Naive thymus-derived CD4-positive, alpha-beta T cell (primary cell): ENCODE data around the gene DNAJC3. TPM values are rescaled to one million over a fixed set of nuclear protein-coding genes. Genes with fewer than 3 reads are reported as not detected.
"Not testable (repeated sequence)": the region's sequence is repeated elsewhere in the genome, so short reads cannot be mapped to it uniquely, and the experiment has no call there.

ENCODE experiments used
- ATAC-seq: fragments of 150-1000 bp; cut with Tn5 transposase; 2 replicates; pipeline ENCODE4 v1.10.0; 2021; ENCODE audit warnings: mild to moderate bottlenecking, moderate library complexity
- CTCF ChIA-PET: fragments of 350-600 bp; sonication (Branson Sonifier 250); formaldehyde crosslinking; loops from one replicate; lab custom pipeline; 2021; ENCODE audit warnings: antibody characterized with exemption; lab: Charles Lee
- POLR2A ChIA-PET: fragments of 350-600 bp; sonication (Branson Sonifier 250); formaldehyde crosslinking; loops from one replicate; lab custom pipeline; 2021; ENCODE audit warnings: antibody characterized with exemption, inconsistent platforms; lab: Charles Lee
- DNase-seq, 9 donors: peaks; one replicate each; pipeline versions ENCODE4 v3.0.0 to v3.0.0-alpha.2; 2020 to 2022; ENCODE audit warnings: mixed read lengths in 1 of 9
- H3K27ac ChIP-seq: one replicate; pipeline ENCODE4 v1.7.0; 2013; ENCODE audit warnings: mild to moderate bottlenecking, low read depth, low read length, moderate library complexity
- H3K27me3 ChIP-seq, 2 donors: one replicate each; pipeline ENCODE4 v1.7.0; 2013; ENCODE audit warnings: low read length in 2 of 2, mild to moderate bottlenecking in 2 of 2, moderate library complexity in 2 of 2; ENCODE audit not compliant: control insufficient read depth in 2 of 2, insufficient read depth in 2 of 2
- H3K36me3 ChIP-seq, 3 experiments: 1 replicate in 2 of 3; 2 replicates in 1 of 3; pipeline ENCODE4 v1.7.0; 2013; ENCODE audit warnings: low read length in 3 of 3, mild to moderate bottlenecking in 3 of 3, moderate library complexity in 1 of 3; ENCODE audit not compliant: insufficient read depth in 3 of 3, control insufficient read depth in 2 of 3
- H3K4me1 ChIP-seq, 2 donors: one replicate each; pipeline ENCODE4 v1.7.0; 2013; ENCODE audit warnings: low read length in 2 of 2, mild to moderate bottlenecking in 2 of 2, moderate library complexity in 1 of 2; ENCODE audit not compliant: control insufficient read depth in 2 of 2, insufficient read depth in 2 of 2
- H3K4me3 ChIP-seq: 2 replicates; pipeline ENCODE4 v1.7.0; 2013; ENCODE audit warnings: mild to moderate bottlenecking, low read length
- H3K9me3 ChIP-seq, 3 experiments: 1 replicate in 2 of 3; 2 replicates in 1 of 3; pipeline ENCODE4 v1.7.0; 2013; ENCODE audit warnings: low read length in 3 of 3; ENCODE audit not compliant: control insufficient read depth in 2 of 3
- H3K27ac Mint-ChIP-seq, 9 donors: one replicate each; pipeline ENCODE4 v1.8.0; 2020 to 2022; ENCODE audit warnings: mixed read lengths in 9 of 9, mild to moderate bottlenecking in 8 of 9, moderate library complexity in 5 of 9, inconsistent platforms in 2 of 9
- H3K27me3 Mint-ChIP-seq, 5 donors: one replicate each; pipeline ENCODE4 v1.8.0; 2021 to 2022; ENCODE audit warnings: mixed read lengths in 5 of 5, mild to moderate bottlenecking in 1 of 5
- H3K36me3 Mint-ChIP-seq, 5 donors: one replicate each; pipeline ENCODE4 v1.8.0; 2020 to 2022; ENCODE audit warnings: mixed read lengths in 5 of 5, mild to moderate bottlenecking in 3 of 5, inconsistent platforms in 1 of 5
- H3K4me1 Mint-ChIP-seq, 7 donors: one replicate each; pipeline ENCODE4 v1.8.0; 2020 to 2022; ENCODE audit warnings: mixed read lengths in 7 of 7, mild to moderate bottlenecking in 3 of 7, inconsistent platforms in 1 of 7
- H3K4me3 Mint-ChIP-seq, 10 donors: one replicate each; pipeline ENCODE4 v1.8.0; 2020 to 2022; ENCODE audit warnings: mild to moderate bottlenecking in 10 of 10, mixed read lengths in 10 of 10, moderate library complexity in 6 of 10, inconsistent platforms in 2 of 10
- H3K9me3 Mint-ChIP-seq, 11 donors: one replicate each; pipeline ENCODE4 v1.8.0; 2020 to 2022; ENCODE audit warnings: mixed read lengths in 11 of 11, mild to moderate bottlenecking in 4 of 11, inconsistent platforms in 1 of 11, moderate library complexity in 1 of 11
- intact Hi-C, 2 donors: fragments of 100-400 bp; cut with micrococcal nuclease; formaldehyde crosslinking; loops; one replicate each; pipeline ENCODE4 v1.15.1; 2023
- polyA plus RNA-seq, 2 donors: library from polyadenylated mRNA; unstranded; fragments of 300-500 nt; fragmentation: Illumina TruSeq; gene quantifications; one replicate each; pipeline ENCODE4 v1.2.3, GENCODE V29; 2021
- total RNA-seq, 6 experiments: library from RNA in 5 of 6; stranded (reverse) in 5 of 6; gene quantifications; 1 replicate in 5 of 6; 2 replicates in 1 of 6; pipeline ENCODE4 v1.2.3 and lab custom pipeline; 2021 to 2026

DNAJC3 gene
- total and polyA plus RNA-seq, 7 experiments from 2014 or later = 11.3 to 33.0 (median 22.6) TPM

DNA sequence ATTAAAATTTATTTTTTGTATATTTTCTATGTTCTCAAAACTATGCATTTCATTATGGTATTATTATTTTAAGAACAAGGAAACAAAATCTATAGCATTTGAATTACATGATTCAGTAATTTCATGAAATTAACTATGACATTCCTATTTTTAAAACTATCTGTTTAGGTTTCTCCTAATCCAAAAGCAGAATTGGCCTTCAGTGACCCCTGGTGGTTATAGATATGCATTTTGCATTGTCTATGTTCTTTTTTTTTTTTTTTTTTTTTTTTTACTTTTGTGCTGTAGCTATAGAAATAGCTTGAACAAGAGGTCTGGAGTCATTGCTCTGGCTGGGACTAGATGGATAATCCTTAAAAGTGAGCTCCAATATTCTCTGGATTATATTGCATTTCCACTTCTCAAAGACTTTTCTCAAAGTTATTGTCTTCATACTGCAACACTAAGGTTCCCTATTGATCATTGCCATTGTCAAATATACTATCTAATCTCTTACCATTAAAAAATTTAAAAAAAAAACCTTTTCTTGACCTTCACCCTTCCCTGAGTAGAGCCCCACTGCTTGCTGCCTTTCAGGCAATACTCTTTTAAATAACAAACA is 15.9 kb upstream of the DNAJC3 start:
- POLR2A ChIA-PET = no interaction called here
- intact Hi-C loops = loop anchor here (1.0 to 2.0 kb wide), 4 partner anchors 14 to 124 kb away; no protein-coding TSS in a partner anchor
- no peak overlapping the region for H3K4me3 Mint-ChIP-seq

DNA sequence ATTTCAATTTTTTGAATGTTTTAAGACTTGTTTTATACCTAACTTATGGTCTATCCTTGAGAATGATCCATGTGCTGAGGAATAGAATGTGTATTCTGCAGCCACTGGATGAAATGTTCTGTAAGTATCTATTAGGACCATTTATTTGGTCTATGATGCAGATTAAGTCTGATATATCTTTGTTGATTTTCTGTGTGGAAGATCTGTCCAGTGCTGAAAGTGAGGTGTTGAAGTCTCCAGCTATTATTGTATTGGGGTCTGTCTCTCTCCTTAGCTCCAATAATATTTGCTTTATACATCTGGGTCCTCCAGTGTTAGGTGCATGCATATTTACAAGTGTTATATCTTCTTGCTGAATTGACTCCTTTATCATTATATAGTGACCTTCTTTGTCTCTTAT is 9.7 kb upstream of the DNAJC3 start:
- H3K27ac Mint-ChIP-seq, H3K4me1 ChIP-seq, H3K27me3 ChIP-seq, H3K4me3 Mint-ChIP-seq, H3K4me3 ChIP-seq, intact Hi-C loops, H3K27ac ChIP-seq, H3K4me1 Mint-ChIP-seq, DNase-seq, ATAC-seq, H3K36me3 ChIP-seq: not testable (repeated sequence)
- Mint-ChIP-seq H3K9me3 (peaks cover 25 to 89% (median 53%) of the 10 kb centered on the region in 11 donors), H3K36me3 (peaks cover 9 to 29% (median 15%) of the 10 kb centered on the region in 5 donors), H3K27me3 (peaks cover 8 to 51% (median 17%) of the 10 kb centered on the region in 5 donors)
- peaks cover 0 to 36% (median 10%) of the 10 kb centered on the region in 3 experiments for H3K9me3 ChIP-seq
- ChIA-PET CTCF (interaction anchor here (1.3 kb wide), 1 partner anchor 167 kb away, joined by 3 read pairs; no protein-coding TSS in a partner anchor), POLR2A (interaction anchor here (1.5 kb wide), 1 partner anchor 9 kb away, joined by 3 read pairs; no protein-coding TSS in a partner anchor)

More for the DNA sequence above, 15.9 kb upstream of the DNAJC3 start:
- peaks cover 0 to 4% (median 0%) of the 10 kb centered on the region in 3 experiments for H3K9me3 ChIP-seq
- CTCF ChIA-PET = interaction anchor here (0.7 to 1.1 kb wide), 3 partner anchors 33 to 173 kb away, joined by 3 to 4 read pairs (median 3); no protein-coding TSS in a partner anchor
- Mint-ChIP-seq H3K36me3 (peaks cover 0 to 8% (median 5%) of the 10 kb centered on the region in 5 donors), H3K9me3 (peaks cover 7 to 32% (median 19%) of the 10 kb centered on the region in 11 donors), H3K27me3 (peaks cover 21 to 48% (median 27%) of the 10 kb centered on the region in 5 donors), H3K27ac (no peak overlapping the region), H3K4me1 (peaks cover 0 to 2% (median 0%) of the 10 kb centered on the region in 7 donors)
- no peaks in the 10 kb centered on the region for H3K27me3 ChIP-seq
- ATAC-seq (no peak), DNase-seq (peak in 4 of 9 donors; percentile 11 to 18 (median 16))
- H3K4me1 ChIP-seq = no peaks in the 10 kb centered on the region
- H3K36me3 ChIP-seq = no peaks in the 10 kb centered on the region
- H3K4me3 ChIP-seq = no peak overlapping the region
- no peak overlapping the region for H3K27ac ChIP-seq

DNA sequence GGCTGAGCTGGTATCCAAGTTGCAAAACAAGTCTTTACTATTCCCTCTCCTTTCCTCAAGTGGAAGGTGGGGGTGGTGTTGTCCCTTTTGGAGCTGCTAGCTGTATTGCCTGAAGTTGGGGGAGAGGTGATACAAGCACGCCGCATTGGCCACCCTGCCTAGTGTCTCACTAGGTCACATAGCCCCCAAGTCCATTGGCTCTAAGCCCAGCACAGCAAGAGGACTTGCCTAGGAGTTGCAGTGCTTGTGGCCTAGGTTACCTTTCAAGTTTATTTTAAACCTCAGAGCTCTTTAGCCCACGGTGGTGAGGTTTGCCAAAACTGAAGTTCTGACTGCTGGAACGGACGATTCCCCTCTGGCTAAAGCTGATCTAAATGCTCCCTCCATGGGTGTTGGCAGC is 5.3 kb upstream of the DNAJC3 start:
- ATAC-seq (no peak), DNase-seq (no peak)
- Mint-ChIP-seq H3K27ac (no peak overlapping the region), H3K4me3 (no peak overlapping the region), H3K36me3 (peaks cover 14 to 39% (median 24%) of the 10 kb centered on the region in 5 donors), H3K4me1 (peaks cover 14 to 35% (median 30%) of the 10 kb centered on the region in 7 donors), H3K27me3 (peaks cover 0 to 20% (median 0%) of the 10 kb centered on the region in 5 donors), H3K9me3 (peaks cover 15 to 83% (median 42%) of the 10 kb centered on the region in 11 donors)
- ChIA-PET POLR2A (no interaction called here), CTCF (interaction anchor here (0.6 kb wide), 1 partner anchor 481 kb away, joined by 3 read pairs; no protein-coding TSS in a partner anchor)
- peaks cover 8 to 10% of the 10 kb centered on the region in 2 donors for H3K4me1 ChIP-seq
- peaks cover 0 to 34% (median 10%) of the 10 kb centered on the region in 3 experiments for H3K9me3 ChIP-seq
- intact Hi-C loops = no loop called here
- peaks cover 0 to 3% (median 0%) of the 10 kb centered on the region in 3 experiments for H3K36me3 ChIP-seq
- H3K27me3 ChIP-seq = no peaks in the 10 kb centered on the region
- H3K27ac ChIP-seq = no peak overlapping the region
- H3K4me3 ChIP-seq = no peak overlapping the region

DNA sequence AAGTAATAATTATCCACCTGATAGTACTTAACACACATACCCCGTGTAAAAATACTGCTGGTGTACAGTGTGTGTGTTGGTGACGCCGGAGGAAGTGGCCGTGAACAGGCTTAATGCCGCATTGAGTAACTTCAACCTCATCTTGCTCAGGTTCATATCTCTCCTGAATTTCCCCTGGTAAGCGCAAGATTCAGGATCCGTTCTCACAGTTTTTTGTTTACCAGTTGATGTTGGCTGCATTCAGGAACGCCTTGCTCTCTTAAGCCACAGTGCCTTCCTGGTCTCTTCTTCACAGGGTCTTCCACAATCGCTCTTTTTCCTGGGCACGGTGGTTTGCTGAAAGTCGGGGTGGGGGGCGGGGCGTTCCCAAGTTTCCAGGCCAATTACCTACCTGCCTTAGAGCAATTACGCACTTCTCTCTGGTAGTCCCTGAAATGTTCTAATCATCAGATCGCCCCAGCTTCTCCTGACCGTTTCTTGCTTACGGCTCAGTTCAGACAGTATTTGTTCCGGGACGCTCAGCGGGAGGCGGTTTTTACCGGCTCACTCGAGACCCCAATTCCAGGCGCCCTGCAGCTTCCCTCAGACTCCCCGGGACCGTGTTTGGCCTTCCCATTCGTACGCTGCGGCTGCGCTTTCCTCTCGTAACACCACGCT is 706 bp upstream of the DNAJC3 start:
- Histone ChIP-seq H3K27ac (peak overlapping the region; percentile 77), H3K4me1 (peaks cover 25% of the 10 kb centered on the region in 2 donors), H3K4me3 (peak overlapping the region; percentile 88), H3K9me3 (peaks cover 0 to 10% (median 0%) of the 10 kb centered on the region in 3 experiments), H3K27me3 (no peaks in the 10 kb centered on the region), H3K36me3 (peaks cover 0 to 3% (median 0%) of the 10 kb centered on the region in 3 experiments)
- ChIA-PET POLR2A (interaction anchor here (0.7 to 1.3 kb wide), 4 partner anchors 9 to 1757 kb away, joined by 3 to 10 read pairs (median 4); partner anchors contain the start of genes RAP2A and TGDS), CTCF (interaction anchor here (0.6 kb wide), 1 partner anchor 1132 kb away, joined by 4 read pairs; no protein-coding TSS in a partner anchor)
- ATAC-seq (peak; percentile 0), DNase-seq (peak in 7 of 9 donors; percentile 13 to 36 (median 21))
- Mint-ChIP-seq H3K9me3 (peaks cover under 1 to 39% (median 15%) of the 10 kb centered on the region in 11 donors), H3K27me3 (no peaks in the 10 kb centered on the region), H3K36me3 (peaks cover 8 to 27% (median 20%) of the 10 kb centered on the region in 5 donors), H3K4me1 (peaks cover 39 to 71% (median 65%) of the 10 kb centered on the region in 7 donors), H3K4me3 (peak overlapping the region; percentile 84 to 99 (median 95)), H3K27ac (peak overlapping the region; percentile 91 to 98 (median 94))
- intact Hi-C loops = loop anchor here (1.0 to 5.0 kb wide), 13 partner anchors 34 to 1546 kb away; partner anchors contain the start of genes ABCC4 (in 2 of the 2), DZIP1 (in 1 of the 2), GPR180 (in 1 of the 2) and MBNL2 (in 1 of the 2)

DNA sequence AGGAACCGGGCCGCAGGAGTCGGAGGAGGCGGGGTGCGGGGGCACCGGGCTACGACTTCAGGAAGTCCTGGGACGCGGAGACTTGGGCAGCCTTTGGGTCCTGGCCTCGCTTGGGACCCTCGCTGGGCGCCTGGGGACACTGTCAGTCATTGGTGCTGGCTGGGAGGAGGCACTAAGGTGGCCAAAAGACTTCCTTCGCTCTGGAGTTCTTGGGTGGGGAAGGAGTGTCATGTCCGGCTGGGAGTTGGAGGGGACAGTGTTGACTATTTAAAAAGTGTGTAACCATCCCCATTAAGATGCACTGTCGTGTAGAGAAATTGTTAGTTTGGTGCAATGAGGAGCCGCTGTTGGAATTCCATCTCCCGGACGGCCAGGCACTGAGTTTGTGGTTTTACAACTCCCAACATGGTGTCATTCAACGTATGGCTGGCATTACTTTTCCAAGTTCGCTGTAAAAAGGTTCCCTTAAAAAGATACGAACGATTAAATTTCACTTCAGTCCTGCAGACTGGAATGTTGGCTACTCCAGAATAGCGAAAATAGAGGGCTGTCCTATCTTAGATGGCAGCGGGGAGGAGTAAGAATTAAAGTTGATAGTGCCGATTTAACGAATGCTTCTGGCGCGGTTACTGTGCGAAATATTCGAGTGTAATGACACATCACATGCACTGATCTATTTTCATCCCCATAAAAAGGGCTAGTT is 776 bp downstream of the DNAJC3 start:
- H3K4me1 ChIP-seq = peaks cover 25% of the 10 kb centered on the region in 2 donors

More for the DNA sequence above, 776 bp downstream of the DNAJC3 start:
- peak overlapping the region; percentile 76 to 98 (median 88) for H3K27ac Mint-ChIP-seq
- intact Hi-C loops = loop anchor here (1.0 to 5.0 kb wide), 14 partner anchors 10 to 1756 kb away; partner anchors contain the start of genes ABCC4 (in 2 of the 2), DZIP1 (in 1 of the 2) and MBNL2 (in 1 of the 2)
- no peaks in the 10 kb centered on the region for H3K27me3 Mint-ChIP-seq
- H3K9me3 ChIP-seq = peaks cover 0 to 6% (median 0%) of the 10 kb centered on the region in 3 experiments
- no peaks in the 10 kb centered on the region for H3K27me3 ChIP-seq
- H3K36me3 Mint-ChIP-seq = peaks cover 8 to 34% (median 19%) of the 10 kb centered on the region in 5 donors
- peak in 6 of 9 donors; percentile 11 to 29 (median 15) for DNase-seq
- ATAC-seq = no peak
- peak overlapping the region; percentile 88 for H3K4me3 ChIP-seq
- H3K36me3 ChIP-seq = peaks cover 0 to 3% (median 0%) of the 10 kb centered on the region in 3 experiments
- ChIA-PET CTCF (no interaction called here), POLR2A (interaction anchor here (0.7 to 1.2 kb wide), 2 partner anchors 1082 to 1348 kb away, joined by 3 to 5 read pairs; partner anchors contain the start of gene TGDS)
- peak overlapping the region; percentile 84 to 99 (median 95) for H3K4me3 Mint-ChIP-seq
- H3K27ac ChIP-seq = peak overlapping the region; percentile 83
- H3K9me3 Mint-ChIP-seq = peaks cover 0 to 27% (median 11%) of the 10 kb centered on the region in 11 donors
- H3K4me1 Mint-ChIP-seq = peaks cover 46 to 84% (median 80%) of the 10 kb centered on the region in 7 donors
